Left cardiac atrium (tissue), 4 donors: Measurements from ENCODE around the gene ANKRD40. TPM values are rescaled to one million over a fixed set of nuclear protein-coding genes. Genes with fewer than 3 reads are reported as not detected.
"Not testable (repeated sequence)": the region's sequence is repeated elsewhere in the genome, so short reads cannot be mapped to it uniquely, and the experiment has no call there.

Source experiments
- ATAC-seq, 2 donors: fragments of 200-7000 bp; cut with Tn5 transposase; one replicate each; pipeline ENCODE4 v1.9.1; 2020; ENCODE audit warnings: mild to moderate bottlenecking in 2 of 2, moderate library complexity in 2 of 2
- DNase-seq: peaks from one replicate; pipeline ENCODE4 v3.0.0-alpha.2; 2020
- intact Hi-C, 2 donors: fragments of 100-400 bp; cut with DNase I; formaldehyde crosslinking; loops; one replicate each; pipeline versions ENCODE4 v1.14.1 to v1.15.1; 2022 to 2023
- long read RNA-seq: library from polyadenylated mRNA; unstranded; transcript quantifications from one replicate; pipeline ENCODE4 v2.0.0, GENCODE V29; 2021
- total RNA-seq, 2 donors: library from RNA; stranded (reverse); fragmentation: NEBNext Ultra II Directional; extraction: Animal tissue kit (Norgen Biotek cat#: 25700); gene quantifications; one replicate each; pipeline ENCODE4 v1.2.1, GENCODE V29; 2021
- donor health status: DM: no; HTN: yes; CAD: no.
- donor health status: DM: no; HTN: yes; CAD: no; lungs with severe emphysema.
- donor health status: DM: yes; HTN: yes; CAD: no.
- donor health status: Dilated cardiomyopathy.

ANKRD40 gene, protein sequence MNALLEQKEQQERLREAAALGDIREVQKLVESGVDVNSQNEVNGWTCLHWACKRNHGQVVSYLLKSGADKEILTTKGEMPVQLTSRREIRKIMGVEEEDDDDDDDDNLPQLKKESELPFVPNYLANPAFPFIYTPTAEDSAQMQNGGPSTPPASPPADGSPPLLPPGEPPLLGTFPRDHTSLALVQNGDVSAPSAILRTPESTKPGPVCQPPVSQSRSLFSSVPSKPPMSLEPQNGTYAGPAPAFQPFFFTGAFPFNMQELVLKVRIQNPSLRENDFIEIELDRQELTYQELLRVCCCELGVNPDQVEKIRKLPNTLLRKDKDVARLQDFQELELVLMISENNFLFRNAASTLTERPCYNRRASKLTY
- 10 to 100 TPM; 43.8 to 45.4 TPM for total RNA-seq
- long read RNA-seq, full-length matches to known transcripts: 2 of 10 reads
- long read RNA-seq, partial matches to known transcripts: 7 of 10 reads
- long read RNA-seq, other reads (novel, unspliced or antisense): 1 of 10 reads

DNA sequence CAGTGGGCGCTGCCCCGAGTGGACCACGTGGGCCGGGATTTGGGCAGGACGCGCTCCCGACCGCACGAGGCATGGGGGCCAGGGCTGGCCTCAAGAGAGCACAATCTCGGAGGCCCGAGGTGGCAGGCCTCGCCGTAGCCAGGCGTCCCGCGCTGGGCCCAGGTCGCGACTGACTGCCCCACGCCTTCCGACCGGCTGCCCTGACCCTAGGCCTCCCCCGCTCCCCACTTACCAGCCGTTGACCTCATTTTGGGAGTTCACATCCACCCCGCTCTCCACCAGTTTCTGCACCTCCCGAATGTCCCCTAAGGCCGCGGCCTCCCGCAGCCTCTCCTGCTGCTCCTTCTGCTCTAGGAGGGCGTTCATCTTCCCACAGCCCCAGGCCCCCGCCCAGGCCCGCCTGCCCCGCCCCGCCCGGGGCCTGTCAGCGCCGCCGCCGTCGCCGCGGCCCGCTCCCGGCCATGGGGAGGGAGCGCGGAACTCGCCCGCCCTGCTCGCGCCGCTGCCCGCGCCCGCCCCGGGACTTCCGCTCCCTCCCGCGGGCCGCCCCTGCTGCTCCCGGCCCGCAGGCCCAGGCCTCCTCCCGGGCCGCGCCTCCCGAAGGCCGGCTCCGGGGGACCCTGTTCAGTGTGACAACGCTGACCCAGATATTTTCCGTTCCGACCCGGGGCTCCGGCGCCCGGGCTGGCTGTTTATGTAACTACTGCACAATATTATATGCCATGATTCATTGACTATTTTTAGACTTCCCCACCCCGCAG lies at the start of gene ANKRD40:
Gene ANKRD40 (minus strand): TSS at position 626 of the 761 bp plus-strand sequence. CDS start 260 bp downstream, at position 366.
- intact Hi-C loops: no loop called here
- ATAC-seq: peak; percentile 88 to 89
- DNase-seq: peak; percentile 89

DNA sequence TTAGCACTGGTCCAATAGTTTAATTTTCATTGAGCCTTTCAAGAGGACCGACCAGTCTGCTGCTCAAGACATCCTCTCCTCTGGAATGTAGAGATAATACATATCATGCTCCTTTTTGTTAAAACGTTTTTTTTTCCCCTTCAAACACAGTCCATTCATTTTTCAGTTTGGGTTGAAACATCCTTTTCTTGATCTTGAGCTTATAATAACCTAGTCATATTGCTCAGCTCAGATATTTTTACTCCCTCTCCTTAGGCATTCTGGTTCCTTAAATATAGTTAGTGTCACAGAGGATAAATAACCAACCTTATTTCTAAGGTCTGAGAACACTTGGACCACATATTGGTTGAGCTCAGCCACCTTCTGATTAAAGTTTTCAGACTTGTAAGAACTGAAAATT lies 46.8 kb upstream of the ANKRD40 start:
- ATAC-seq (no peak), DNase-seq (no peak)
- intact Hi-C loops: no loop called here

DNA sequence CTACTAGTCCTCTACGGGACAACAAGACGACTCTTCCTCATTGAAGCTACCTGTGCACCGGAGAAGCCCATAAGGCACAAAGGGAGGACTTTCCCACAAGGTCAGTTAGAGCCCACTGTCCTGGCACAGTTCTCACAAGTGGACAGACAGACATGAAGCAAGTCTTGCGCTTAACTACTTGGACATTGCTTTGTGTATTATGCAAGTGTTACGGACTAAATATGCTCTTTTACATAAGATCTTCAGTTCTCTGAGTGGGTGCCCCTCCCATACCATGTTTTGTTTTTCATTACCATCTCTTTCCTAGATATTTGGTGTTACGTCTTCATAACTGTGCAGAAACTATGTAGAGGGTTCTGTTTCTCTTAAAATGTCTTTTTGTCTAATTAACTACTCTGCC lies 41.5 kb upstream of the ANKRD40 start:
- no peak for DNase-seq

DNA sequence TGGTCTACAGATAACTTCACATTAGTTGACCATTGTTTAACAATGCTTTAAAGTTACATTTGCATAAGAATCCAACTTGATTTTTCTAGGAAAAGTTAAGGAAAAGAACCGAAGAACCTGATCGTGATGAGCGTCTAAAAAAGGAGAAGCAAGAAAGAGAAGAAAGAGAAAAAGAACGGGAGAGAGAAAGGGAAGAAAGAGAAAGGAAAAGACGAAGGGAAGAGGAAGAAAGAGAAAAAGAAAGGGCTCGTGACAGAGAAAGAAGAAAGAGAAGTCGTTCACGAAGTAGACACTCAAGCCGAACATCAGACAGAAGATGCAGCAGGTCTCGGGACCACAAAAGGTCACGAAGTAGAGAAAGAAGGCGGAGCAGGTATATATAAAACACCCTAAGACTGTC lies 37.9 kb upstream of the ANKRD40 start:
- intact Hi-C loops: no loop called here
- no peak for DNase-seq
- no peak for ATAC-seq

More for the DNA sequence above, 41.5 kb upstream of the ANKRD40 start:
- intact Hi-C loops: no loop called here
- peak in 1 of 2 donors; percentile 44 for ATAC-seq

DNA sequence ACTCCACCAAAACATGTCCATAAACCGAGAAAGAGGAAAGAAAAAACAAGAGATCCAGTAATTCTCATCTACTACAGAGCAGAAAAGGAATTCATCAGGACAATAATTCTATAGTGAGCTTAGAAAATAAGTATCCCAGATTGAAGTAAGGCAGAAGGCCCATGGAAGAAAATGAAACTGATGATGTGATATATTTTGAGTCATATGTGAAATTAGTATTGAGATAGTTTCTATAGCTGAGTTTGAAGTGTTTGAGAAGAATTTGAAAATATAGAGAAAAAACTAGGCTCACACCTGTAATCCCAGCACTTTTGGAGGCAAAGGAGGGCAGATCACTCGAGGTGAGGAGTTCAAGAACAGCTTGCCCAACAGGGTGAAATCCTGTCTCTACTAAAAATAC lies 31.4 kb upstream of the ANKRD40 start:
- DNase-seq (no peak), ATAC-seq (no peak)
- intact Hi-C loops: no loop called here

DNA sequence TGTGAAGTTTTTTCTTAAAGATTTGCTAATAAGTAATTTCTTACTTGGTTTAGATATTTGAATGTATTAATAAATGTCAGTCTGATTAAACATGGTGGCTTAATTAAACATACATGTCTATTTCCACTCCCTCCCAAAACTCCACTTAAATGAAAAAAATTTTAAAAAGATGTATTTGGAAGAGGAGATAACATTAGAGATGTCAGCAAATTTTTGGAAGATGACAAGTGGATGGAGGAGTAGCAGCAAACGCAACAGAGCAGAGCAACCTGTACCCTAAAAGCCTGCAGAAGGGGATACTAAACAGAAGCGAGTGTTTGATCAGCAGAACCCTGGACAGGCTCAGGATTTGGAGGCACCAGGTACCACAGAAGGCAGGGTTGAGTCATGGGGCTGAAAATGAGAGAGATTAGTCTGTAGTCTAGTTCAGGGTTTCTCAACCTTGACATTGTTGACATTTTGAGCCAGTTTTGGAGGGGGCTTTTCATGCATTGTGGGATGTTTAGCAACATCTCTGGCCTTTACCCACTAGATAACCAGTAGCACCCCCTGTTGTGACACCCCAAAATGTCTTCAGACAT lies 29.5 kb upstream of the ANKRD40 start:
- ATAC-seq: peak in 1 of 2 donors; percentile 46
- intact Hi-C loops: no loop called here
- no peak for DNase-seq

DNA sequence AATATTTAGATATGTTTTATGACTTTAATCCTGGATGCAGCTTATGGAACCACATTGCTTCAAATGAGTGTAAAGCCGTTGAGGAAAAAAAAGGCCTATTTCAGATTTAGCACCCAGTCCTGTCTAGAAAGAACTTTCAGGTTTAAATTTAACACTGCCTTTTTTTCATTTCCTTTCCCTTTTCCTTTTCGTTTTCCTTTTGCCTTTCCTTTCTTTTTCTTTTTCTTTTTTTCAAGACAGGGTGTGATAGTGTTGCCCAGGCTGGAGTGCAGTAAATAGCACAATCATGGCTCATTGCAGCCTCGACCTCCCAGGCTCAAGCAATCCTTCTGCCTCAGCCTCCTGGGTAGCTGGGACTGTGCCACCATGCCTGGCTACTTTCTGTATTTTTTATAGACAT lies 27.6 kb upstream of the ANKRD40 start:
- ATAC-seq (no peak), DNase-seq (no peak)
- intact Hi-C loops: no loop called here

DNA sequence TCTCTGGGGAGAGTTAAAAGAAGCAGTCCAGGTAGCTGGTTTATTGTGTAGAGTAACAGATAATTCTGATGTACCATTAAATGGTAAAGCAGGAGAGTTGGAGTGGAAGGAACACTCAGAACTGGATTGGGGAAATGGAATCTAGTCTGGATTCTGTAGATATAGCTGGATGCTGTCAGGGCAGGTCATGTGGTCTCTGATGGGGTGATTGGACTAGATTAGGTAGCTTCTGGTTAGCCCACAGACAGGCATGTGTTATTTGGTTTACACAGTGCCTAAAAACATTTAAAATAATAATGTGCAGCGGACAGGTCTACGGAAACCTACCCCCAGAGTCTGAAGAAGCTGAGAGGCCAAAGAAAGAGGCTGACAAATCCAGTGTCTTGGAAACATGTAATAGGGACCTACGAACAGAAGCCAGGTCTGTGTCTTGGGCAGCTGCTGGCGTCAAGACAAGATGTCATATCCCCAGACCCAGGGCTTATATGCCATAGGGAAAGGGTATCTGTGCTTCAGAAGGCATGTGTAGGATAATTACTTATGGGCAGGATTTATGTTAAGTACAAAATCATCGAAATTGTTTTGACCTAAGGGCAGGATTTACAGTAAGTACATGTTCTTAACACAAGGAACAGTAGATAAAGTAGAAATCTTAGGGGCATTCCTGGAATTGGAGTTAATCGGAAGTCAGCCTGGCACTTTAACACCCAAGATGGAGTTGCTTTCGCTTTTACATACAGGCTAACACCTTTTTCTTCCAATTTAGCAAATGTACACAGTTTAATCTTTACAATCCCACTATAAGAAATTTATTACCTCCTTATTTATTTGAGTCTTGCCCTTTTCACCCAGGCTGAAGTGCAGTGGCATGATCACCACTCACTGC lies 24.1 kb upstream of the ANKRD40 start:
- ATAC-seq: peak in 1 of 2 donors; percentile 11
- intact Hi-C loops: no loop called here

DNA sequence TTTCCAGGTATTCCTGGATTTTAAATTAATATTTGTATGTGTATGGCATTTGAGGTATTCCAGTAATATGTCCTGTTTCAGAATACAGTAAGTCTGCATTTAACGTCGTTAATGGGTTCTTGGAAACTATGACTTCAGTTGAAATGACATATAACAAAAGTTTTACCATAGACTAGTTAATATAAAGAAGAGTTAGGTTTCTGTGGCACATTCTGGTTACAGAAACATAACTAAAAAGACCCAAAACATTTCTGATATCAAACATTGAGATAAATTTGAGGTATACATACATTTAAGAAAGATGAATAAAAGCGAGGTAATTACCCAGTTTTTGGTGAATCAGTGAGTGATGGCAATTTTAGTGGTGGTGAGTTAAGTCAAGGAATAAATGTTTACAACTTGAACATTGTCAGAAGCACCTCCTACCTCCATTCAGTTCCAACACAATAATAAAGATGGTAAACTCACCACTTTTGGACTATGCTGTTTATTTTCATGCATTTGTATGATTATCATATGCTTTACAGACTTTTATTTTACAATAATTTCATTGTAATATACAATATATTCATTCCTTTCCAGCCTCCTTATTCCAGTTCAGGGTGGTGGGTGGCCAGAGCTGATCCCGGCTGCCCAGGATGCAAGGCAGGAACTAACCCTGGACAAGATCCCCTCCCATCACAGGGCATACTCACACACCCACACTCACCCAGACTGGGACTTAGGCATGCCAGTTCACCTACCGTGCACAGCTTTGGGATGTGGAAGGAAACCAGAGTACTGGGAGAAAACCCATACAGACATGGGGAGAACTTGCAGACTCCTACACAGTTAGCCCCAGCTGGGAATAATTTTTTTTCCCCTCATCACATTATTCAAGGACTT lies 21.4 kb upstream of the ANKRD40 start:
- no peak for DNase-seq
- ATAC-seq: no peak
- intact Hi-C loops: no loop called here

More for the DNA sequence above, 24.1 kb upstream of the ANKRD40 start:
- no peak for DNase-seq

DNA sequence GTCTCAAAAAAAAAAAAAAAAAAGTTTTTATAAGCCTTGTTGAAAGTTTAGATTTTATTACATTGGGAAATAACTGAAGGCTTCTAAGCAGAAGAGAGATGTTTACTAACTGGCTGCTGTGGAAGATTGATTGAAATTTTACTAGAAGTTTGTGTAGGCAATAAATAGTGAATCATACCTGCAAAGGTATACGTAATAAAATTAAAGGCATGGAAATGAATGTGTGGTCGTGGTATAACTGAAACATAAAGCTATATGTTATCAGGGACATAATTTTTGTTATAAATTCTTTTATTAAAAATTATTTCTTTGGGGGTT lies 20.4 kb upstream of the ANKRD40 start:
- no peak for ATAC-seq
- DNase-seq: no peak
- intact Hi-C loops: no loop called here

DNA sequence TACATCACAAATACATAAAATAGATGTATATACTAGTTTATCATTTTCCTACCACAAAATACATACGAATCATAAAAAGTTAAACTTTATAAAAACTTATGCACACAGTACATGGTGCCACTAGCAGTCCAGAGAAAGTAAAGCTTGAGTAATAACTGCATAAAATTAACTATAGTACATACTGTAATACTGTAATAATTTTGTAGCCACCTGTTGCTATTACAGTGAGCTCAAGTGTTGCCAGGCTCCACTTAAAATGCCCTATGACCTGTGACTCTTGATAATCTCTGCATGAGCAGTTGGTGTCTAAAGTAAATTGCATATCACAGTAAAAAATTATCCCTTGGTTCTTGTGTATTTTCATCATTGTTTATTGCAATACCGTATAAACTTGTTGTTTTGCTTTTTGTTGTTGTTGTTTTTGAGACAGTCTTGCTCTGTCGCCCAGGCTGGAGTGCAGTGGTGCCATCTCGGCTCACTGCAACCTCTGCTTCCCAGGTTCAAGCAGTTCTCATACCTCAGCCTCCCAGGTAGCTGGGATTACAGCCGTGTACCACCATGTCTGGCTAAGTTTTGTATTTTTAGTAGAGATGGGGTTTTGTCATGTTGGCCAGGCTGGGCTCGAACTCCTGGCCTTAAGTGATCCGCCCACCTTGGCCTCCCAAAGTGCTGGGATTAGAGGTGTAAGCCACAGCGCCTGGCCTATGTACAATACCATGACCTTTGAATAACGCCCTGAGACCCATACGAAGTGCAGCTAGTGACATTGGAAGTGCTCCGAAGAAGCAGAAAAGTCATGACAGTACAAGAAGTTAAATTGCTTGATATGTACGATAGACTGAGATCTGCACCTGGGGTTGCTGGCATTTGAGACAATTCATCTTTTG lies 18.3 kb upstream of the ANKRD40 start:
- DNase-seq (no peak), ATAC-seq (no peak)
- intact Hi-C loops: no loop called here

DNA sequence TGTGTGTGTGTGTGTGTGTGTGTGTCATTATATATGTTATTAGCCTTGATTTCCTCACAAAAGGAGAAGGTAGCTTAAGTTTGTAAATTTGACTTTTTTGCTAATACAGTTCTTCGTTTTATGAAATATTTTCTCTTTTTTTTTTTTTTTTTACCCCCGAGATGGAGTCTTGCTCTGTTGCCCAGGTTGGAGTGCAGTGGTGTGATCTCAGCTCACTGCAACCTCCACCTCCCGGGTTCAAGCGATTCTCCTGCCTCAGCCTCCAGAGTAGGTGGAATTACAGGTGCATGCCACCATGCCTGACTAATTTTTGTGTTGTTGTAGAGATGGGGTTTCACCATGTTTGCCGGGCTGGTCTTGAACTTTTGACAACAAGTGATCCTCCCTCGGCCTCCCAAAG lies 16.9 kb upstream of the ANKRD40 start:
- intact Hi-C loops, DNase-seq, ATAC-seq: not testable (repeated sequence)

DNA sequence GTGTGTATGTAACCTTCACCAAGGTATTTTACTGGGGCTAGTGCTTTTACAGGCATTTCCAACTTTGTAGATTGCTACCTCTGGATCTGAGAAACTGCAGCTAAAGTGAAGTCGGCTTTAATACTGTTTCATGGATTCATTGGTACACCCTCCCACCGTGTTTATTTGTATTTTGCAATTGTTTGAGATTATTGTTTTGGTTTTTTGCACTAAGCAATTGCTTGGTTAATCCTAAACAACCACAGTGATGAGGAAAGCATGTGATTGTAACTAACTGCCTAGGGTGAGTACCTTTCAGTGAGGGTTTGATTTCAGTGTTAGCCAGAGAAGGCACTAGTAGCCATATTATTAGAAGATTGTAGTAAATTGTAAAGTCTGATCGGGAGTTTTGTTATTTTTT lies 15.0 kb upstream of the ANKRD40 start:
- DNase-seq (no peak), ATAC-seq (no peak)
- intact Hi-C loops: no loop called here

DNA sequence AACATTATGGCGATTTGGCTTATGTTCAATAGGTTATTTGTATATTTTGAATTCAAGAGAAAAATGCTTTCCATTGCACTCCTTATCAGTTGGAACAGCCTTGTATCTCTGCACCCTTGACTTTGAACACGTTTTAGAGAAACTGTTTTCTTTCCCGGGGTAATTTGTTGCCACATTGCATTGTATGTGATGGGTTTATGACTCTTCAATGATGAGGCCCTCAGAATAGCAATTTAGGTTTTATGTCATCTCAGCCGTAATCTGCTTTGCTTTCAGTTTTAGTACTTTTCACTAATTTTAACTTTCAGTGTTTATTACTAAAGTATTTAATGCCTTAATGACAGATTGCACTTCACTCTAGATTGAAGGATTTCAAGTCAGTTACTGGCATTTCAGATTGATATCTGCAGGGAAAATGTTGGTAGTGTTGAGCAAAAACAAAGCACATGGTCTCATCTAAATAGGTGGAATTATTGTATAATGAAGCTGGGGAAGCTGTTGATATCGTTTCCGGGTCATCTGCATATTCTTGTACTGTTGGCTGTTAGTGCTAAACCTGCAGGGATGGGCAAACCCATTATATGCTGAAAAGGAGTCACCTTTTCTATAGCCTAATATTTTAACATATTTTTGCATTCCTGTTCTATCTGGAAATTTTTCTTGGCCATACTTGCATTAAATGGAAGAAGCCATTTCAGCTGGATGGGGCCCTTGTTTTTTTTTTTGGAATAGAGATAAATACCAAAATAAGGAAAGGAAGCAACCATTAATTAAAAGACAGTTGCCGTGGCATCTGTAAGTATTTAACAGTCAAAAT lies 13.7 kb upstream of the ANKRD40 start:
- no peak for DNase-seq
- ATAC-seq: no peak
- intact Hi-C loops: no loop called here

DNA sequence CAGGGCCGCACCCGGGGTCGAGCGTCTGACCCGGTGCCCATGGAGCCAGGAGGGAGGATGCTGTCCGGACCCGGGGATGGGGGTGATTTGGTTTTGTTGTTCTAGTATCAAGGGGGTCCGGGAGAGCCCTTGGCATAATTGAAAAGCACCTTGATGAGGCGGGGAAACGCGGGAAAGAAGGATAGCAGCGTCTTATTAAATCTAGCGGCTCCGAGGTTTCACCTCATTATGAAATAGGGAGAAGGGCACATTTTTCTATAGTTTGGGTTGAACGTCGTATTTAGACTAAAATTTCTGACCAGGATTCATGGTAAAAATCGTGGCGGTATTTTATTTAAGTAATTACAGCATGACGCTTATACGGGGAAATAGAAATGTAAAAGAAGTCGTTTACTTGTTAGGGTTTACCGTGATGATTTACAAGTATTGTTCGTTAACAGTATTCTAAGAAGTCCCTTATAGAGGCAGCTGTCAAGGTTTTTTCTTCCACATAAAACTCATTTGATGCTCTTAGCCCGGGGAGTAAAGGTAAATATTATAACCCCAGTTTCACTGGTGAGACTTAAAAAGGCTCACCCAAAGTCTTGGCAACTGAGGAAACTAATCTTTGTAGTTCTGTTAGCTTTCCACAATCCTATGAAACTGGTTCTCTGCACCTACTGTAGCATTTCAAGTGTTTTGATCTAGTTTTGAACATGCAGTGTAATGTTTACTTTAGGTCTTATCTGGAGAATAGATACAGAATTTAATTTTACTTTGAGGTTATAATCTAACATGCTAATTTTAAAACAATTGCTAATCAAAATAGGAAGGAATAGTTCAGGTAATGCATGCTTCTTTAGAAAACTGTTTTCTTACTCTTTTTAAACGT lies 12.4 kb upstream of the ANKRD40 start:
- ATAC-seq: no peak
- no peak for DNase-seq
- intact Hi-C loops: no loop called here
